Thoracic aorta (tissue), 2 donors: ENCODE data around the gene KCNN3. TPM values are rescaled to one million over a fixed set of nuclear protein-coding genes. Genes with fewer than 3 reads are reported as not detected.

Source experiments
- ATAC-seq: fragments of 150-250 bp; one replicate; pipeline ENCODE4 v1.8.0; 2017; ENCODE audit warnings: low read depth; ENCODE audit not compliant: insufficient number of reproducible peaks, low FRiP score
- DNase-seq: peaks from one replicate; pipeline ENCODE4 v3.0.0-alpha.2; 2020; ENCODE audit warnings: low spot score
- H3K27ac ChIP-seq, 2 donors: fragments of 200-600 bp; sonication (generic); 1 replicate in 1 of 2; 2 replicates in 1 of 2; pipeline ENCODE4 v1.5.1; 2016; ENCODE audit warnings: mild to moderate bottlenecking in 2 of 2, moderate library complexity in 2 of 2
- H3K27me3 ChIP-seq: fragments of 200-600 bp; sonication (generic); replicated peaks from 2 replicates; pipeline ENCODE4 v1.6.0; 2016; ENCODE audit warnings: mild to moderate bottlenecking; ENCODE audit not compliant: insufficient read depth
- H3K36me3 ChIP-seq: fragments of 200-600 bp; sonication (generic); one replicate; pipeline ENCODE4 v1.5.1; 2016
- H3K4me1 ChIP-seq, 2 donors: fragments of 200-600 bp; sonication (generic); 1 replicate in 1 of 2; 2 replicates in 1 of 2; pipeline versions ENCODE4 v1.5.1 to v1.6.0; 2016; ENCODE audit warnings: low read depth in 2 of 2, mild to moderate bottlenecking in 1 of 2; ENCODE audit not compliant: control insufficient read depth in 1 of 2
- H3K4me3 ChIP-seq: fragments of 200-600 bp; sonication (generic); 2 replicates; pipeline ENCODE4 v1.5.1; 2016; ENCODE audit warnings: mild to moderate bottlenecking
- H3K9me3 ChIP-seq: fragments of 200-600 bp; sonication (generic); 2 replicates; pipeline ENCODE4 v1.5.1; 2016
- total RNA-seq, 2 donors: library from RNA; depleted of rRNA; stranded (reverse); fragments of >200 nt; gene quantifications; one replicate each; pipeline versions ENCODE4 v1.1.0 to v1.2.3, GENCODE V29; 2016
- TF ChIP-seq, protein P1 (sequence below): fragments of 200-600 bp; sonication (generic); IDR thresholded peaks from one replicate; pipeline ENCODE4 v1.5.1; 2019; ENCODE audit warnings: antibody characterized with exemption

KCNN3 gene
- total RNA-seq, 2 donors from 2014 or later = 0.95 to 1.8 TPM

- Histone ChIP-seq H3K4me1 (no peaks in the 10 kb centered on the region), H3K4me3 (no peak overlapping the region), H3K27me3 (no peaks in the 10 kb centered on the region), H3K36me3 (no peaks in the 10 kb centered on the region), H3K9me3 (peaks cover 2% of the 10 kb centered on the region), H3K27ac (no peak overlapping the region)
- ATAC-seq (no peak), DNase-seq (no peak)
- TF ChIP-seq, protein P1, sequence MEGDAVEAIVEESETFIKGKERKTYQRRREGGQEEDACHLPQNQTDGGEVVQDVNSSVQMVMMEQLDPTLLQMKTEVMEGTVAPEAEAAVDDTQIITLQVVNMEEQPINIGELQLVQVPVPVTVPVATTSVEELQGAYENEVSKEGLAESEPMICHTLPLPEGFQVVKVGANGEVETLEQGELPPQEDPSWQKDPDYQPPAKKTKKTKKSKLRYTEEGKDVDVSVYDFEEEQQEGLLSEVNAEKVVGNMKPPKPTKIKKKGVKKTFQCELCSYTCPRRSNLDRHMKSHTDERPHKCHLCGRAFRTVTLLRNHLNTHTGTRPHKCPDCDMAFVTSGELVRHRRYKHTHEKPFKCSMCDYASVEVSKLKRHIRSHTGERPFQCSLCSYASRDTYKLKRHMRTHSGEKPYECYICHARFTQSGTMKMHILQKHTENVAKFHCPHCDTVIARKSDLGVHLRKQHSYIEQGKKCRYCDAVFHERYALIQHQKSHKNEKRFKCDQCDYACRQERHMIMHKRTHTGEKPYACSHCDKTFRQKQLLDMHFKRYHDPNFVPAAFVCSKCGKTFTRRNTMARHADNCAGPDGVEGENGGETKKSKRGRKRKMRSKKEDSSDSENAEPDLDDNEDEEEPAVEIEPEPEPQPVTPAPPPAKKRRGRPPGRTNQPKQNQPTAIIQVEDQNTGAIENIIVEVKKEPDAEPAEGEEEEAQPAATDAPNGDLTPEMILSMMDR = no peak
These were observed 92.3 kb downstream of the KCNN3 start for GRCh38 chr1:154777781-154778180.

- H3K27me3 ChIP-seq = no peaks in the 10 kb centered on the region
- DNase-seq = no peak
- H3K4me1 ChIP-seq = no peaks in the 10 kb centered on the region
- peaks cover 2% of the 10 kb centered on the region for H3K9me3 ChIP-seq
- TF ChIP-seq, protein P1 = no peak
- no peaks in the 10 kb centered on the region for H3K36me3 ChIP-seq
- no peak overlapping the region for H3K4me3 ChIP-seq
- no peak overlapping the region for H3K27ac ChIP-seq
- ATAC-seq = no peak
These were observed 92.9 kb downstream of the KCNN3 start for GRCh38 chr1:154777154-154777553.

- Histone ChIP-seq H3K27ac (no peak overlapping the region), H3K4me3 (no peak overlapping the region), H3K36me3 (no peaks in the 10 kb centered on the region), H3K9me3 (peaks cover 2% of the 10 kb centered on the region), H3K27me3 (no peaks in the 10 kb centered on the region), H3K4me1 (no peaks in the 10 kb centered on the region)
- no peak for DNase-seq
- TF ChIP-seq, protein P1 = no peak
- ATAC-seq = no peak
These were observed 94.2 kb downstream of the KCNN3 start for GRCh38 chr1:154775621-154776605.

- no peak overlapping the region for H3K4me3 ChIP-seq
- ATAC-seq = no peak
- H3K27ac ChIP-seq = no peak overlapping the region
- H3K27me3 ChIP-seq = no peaks in the 10 kb centered on the region
- H3K36me3 ChIP-seq = no peaks in the 10 kb centered on the region
- no peaks in the 10 kb centered on the region for H3K4me1 ChIP-seq
- TF ChIP-seq, protein P1 = no peak
- DNase-seq = no peak
- H3K9me3 ChIP-seq = peaks cover 2% of the 10 kb centered on the region
These were observed 95.8 kb downstream of the KCNN3 start for GRCh38 chr1:154774175-154774855.

DNA sequence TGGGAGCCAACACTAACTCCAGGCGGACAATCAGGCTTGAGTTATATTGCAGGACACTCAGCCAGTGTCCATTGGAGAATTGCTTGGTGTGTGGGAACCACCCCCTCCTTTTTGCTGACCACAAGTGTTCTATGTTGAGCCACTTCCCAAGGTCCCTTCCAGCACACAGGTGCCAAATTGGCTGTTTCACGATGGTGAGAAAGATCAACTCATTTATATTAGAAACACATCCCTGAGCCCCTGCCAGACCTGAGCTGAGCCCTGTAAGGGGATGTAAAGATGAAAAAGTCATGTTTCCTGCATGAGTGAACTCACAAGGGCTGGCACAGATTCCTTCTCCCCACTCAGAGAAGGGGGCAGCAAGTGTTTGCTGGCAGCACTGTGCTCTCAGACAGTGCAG is 96.5 kb downstream of the KCNN3 start:
- Histone ChIP-seq H3K27ac (no peak overlapping the region), H3K4me1 (no peaks in the 10 kb centered on the region), H3K27me3 (no peaks in the 10 kb centered on the region), H3K9me3 (no peaks in the 10 kb centered on the region), H3K4me3 (no peak overlapping the region), H3K36me3 (no peaks in the 10 kb centered on the region)
- TF ChIP-seq, protein P1 = no peak
- ATAC-seq (no peak), DNase-seq (no peak)
